Measurements from ENCODE around the gene WNK3. TPM values are rescaled to one million over a fixed set of nuclear protein-coding genes. Genes with fewer than 3 reads are reported as not detected.
A peak's percentile ranks its signal among the peaks of the same experiment; 100 is the strongest.

The WNK3 gene
- total and polyA plus RNA-seq, 2 experiments from 2014 or later = 9.8 to 12.5 TPM

- Histone ChIP-seq H3K9me2 (replicated peaks; ENCODE audit: insufficient read depth) (no peaks in the 10 kb centered on the region), H3K27ac (no peak overlapping the region), H2AFZ (no peak overlapping the region), H3K9me3 (ENCODE audit: low read depth) (no peaks in the 10 kb centered on the region), H3K36me3 (replicated peaks; ENCODE audit: insufficient read depth, low read depth) (no peaks in the 10 kb centered on the region), H4K20me1 (ENCODE audit: insufficient read depth, poor library complexity, severe bottlenecking) (no peaks in the 10 kb centered on the region), H3K4me2 (no peak overlapping the region), H3K79me2 (no peaks in the 10 kb centered on the region), H3K4me1 (ENCODE audit: insufficient read depth) (no peaks in the 10 kb centered on the region), H3K4me3 (no peak overlapping the region), H3K27me3 (no peaks in the 10 kb centered on the region)
- TF ChIP-seq EZH2 (IDR thresholded peaks at IDR 0.05; ENCODE audit: borderline replicate concordance) (no peak), CTCF (IDR thresholded peaks at IDR 0.05; ENCODE audit: poor library complexity) (no peak), EZH2phosphoT487 (IDR thresholded peaks at IDR 0.05; ENCODE audit: low read depth, severe bottlenecking, unreplicated experiment) (no peak)
- no peak for DNase-seq (ENCODE audit: low spot score)
- 76% methylated on average over 4 of the region's 4 CpGs for WGBS (ENCODE audit: low lambda C conversion rate, missing lambda C conversion rate)
These were observed 164.6 kb downstream of the WNK3 start for GRCh38 chrX:54193085-54193821.

GRCh38 chrX:54184474-54184873 lies 173.4 kb downstream of the WNK3 start:
- Histone ChIP-seq H3K9me3 (ENCODE audit: low read depth) (no peaks in the 10 kb centered on the region), H3K9me2 (replicated peaks; ENCODE audit: insufficient read depth) (no peaks in the 10 kb centered on the region), H3K4me2 (no peak overlapping the region), H3K79me2 (peaks cover 31% of the 10 kb centered on the region), H4K20me1 (ENCODE audit: insufficient read depth, poor library complexity, severe bottlenecking) (no peaks in the 10 kb centered on the region), H3K27ac (no peak overlapping the region), H3K4me3 (no peak overlapping the region), H3K4me1 (ENCODE audit: insufficient read depth) (peaks cover 16% of the 10 kb centered on the region), H3K36me3 (replicated peaks; ENCODE audit: insufficient read depth, low read depth) (no peaks in the 10 kb centered on the region), H2AFZ (no peak overlapping the region), H3K27me3 (no peaks in the 10 kb centered on the region)
- no peak for TF ChIP-seq CTCF (IDR thresholded peaks at IDR 0.05; ENCODE audit: poor library complexity)
- TF ChIP-seq EZH2 (IDR thresholded peaks at IDR 0.05; ENCODE audit: borderline replicate concordance) = no peak
- TF ChIP-seq EZH2phosphoT487 (IDR thresholded peaks at IDR 0.05; ENCODE audit: low read depth, severe bottlenecking, unreplicated experiment) = no peak
- WGBS (ENCODE audit: low lambda C conversion rate, missing lambda C conversion rate) = 85% methylated on average over 2 of the region's 2 CpGs
- no peak for DNase-seq (ENCODE audit: low spot score)

- H2AFZ ChIP-seq = peak within 1 kb of the TSS; percentile 73
- H4K20me1 ChIP-seq (ENCODE audit: insufficient read depth, poor library complexity, severe bottlenecking) = no peaks in the 10 kb centered on the region
- peak within 1 kb of the TSS; percentile 60 for H3K4me3 ChIP-seq
- H3K79me2 ChIP-seq = peaks cover 45% of the 10 kb centered on the region
- H3K36me3 ChIP-seq (replicated peaks; ENCODE audit: insufficient read depth, low read depth) = no peaks in the 10 kb centered on the region
- WGBS (ENCODE audit: low lambda C conversion rate, missing lambda C conversion rate) = 55% methylated on average over 32 of the region's 70 CpGs
- peaks cover 20% of the 10 kb centered on the region for H3K4me1 ChIP-seq (ENCODE audit: insufficient read depth)
- no peaks in the 10 kb centered on the region for H3K9me2 ChIP-seq (replicated peaks; ENCODE audit: insufficient read depth)
- DNase-seq (ENCODE audit: low spot score) = peak; percentile 75
- peak within 1 kb of the TSS; percentile 86 for H3K4me2 ChIP-seq
- TF ChIP-seq EZH2phosphoT487 (IDR thresholded peaks at IDR 0.05; ENCODE audit: low read depth, severe bottlenecking, unreplicated experiment) (no peak), EZH2 (IDR thresholded peaks at IDR 0.05; ENCODE audit: borderline replicate concordance) (no peak), CTCF (IDR thresholded peaks at IDR 0.05; ENCODE audit: poor library complexity) (no peak)
- no peaks in the 10 kb centered on the region for H3K9me3 ChIP-seq (ENCODE audit: low read depth)
- H3K27me3 ChIP-seq = no peaks in the 10 kb centered on the region
- H3K27ac ChIP-seq = peak within 1 kb of the TSS; percentile 95
These were observed 174.8 kb downstream of the WNK3 start, which contains the start of gene FAM120C for GRCh38 chrX:54182864-54183613. Gene FAM120C, minus strand, starts transcription at chrX:54183254. Its CDS starts 56 bp downstream, at chrX:54183198.

Data from hepatocyte (in vitro differentiated cells).